Measurements from ENCODE around the gene SLC4A2. TPM values are rescaled to one million over a fixed set of nuclear protein-coding genes. Genes with fewer than 3 reads are reported as not detected.
A peak's percentile ranks its signal among the peaks of the same experiment; 100 is the strongest.

The SLC4A2 gene
- total RNA-seq, 4 donors from 2014 or later: 74.3 to 111 (median 91.4) TPM

DNA sequence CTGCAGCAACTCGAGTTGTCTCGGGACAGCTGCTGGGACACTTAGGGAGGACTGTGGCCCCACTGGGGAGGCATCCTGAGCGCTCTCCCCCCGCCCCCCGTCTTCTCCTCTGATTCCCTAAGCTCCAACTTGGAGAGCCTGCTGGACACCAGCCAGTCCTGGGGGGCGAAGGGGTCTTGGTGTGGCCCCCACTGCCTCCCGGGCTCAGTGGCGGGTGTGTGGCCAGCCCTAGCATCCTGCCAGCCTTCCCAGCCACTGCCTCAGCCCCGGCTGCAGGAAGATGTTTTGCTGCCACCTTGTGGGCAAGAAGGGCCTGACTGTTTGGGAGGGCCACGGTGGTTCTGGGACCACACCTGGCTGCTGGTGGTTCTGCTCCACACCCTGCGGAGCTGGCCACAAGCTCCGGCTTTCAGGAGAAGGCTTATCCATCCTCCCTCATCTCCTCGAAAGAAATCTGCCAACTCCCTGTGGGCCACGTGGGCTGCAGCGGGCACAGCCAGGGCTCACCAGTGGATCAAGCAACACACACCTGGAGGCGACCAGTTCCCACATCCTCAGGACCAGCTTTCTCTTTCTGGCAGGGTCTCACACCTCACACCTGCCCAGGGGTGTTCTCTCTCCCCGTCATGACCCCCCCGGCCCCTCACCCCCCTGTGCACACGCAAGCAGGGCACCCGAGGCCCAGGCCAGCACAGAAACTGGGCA, 51.7 kb downstream of the SLC4A2 start:
- no peak overlapping the region for H3K4me3 ChIP-seq
- peaks cover 0 to 61% (median 12%) of the 10 kb centered on the region in 4 donors for H3K4me1 ChIP-seq
- H3K9me3 ChIP-seq: no peaks in the 10 kb centered on the region
- 33 to 42% methylated on average over 18 to 19 of the region's 20 CpGs for WGBS, 2 donors
- no peaks in the 10 kb centered on the region for H3K27me3 ChIP-seq
- TF ChIP-seq POLR2A (IDR thresholded peaks at IDR 0.05) (no peak), EP300 (IDR thresholded peaks at IDR 0.05) (peak in 1 of 2 donors; percentile 59), CTCF (IDR thresholded peaks at IDR 0.05) (peak; percentile 82 to 95 (median 87))
- peak overlapping the region in 1 of 4 donors; percentile 2 for H3K27ac ChIP-seq
- H3K36me3 ChIP-seq: peaks cover 0 to 7% (median 0%) of the 10 kb centered on the region in 3 donors
- peak; percentile 63 to 82 for DNase-seq (ENCODE audit: low spot score in 2 of 2)

GRCh38 chr7:151113344-151114150, 54.2 kb downstream of the SLC4A2 start:
- Histone ChIP-seq H3K4me3 (no peak overlapping the region), H3K9me3 (no peaks in the 10 kb centered on the region), H3K36me3 (peaks cover 0 to 21% (median 0%) of the 10 kb centered on the region in 3 donors), H3K27ac (no peak overlapping the region), H3K27me3 (no peaks in the 10 kb centered on the region), H3K4me1 (peaks cover 0 to 56% (median 12%) of the 10 kb centered on the region in 4 donors)
- DNase-seq (ENCODE audit: low spot score in 2 of 2): no peak
- 78 to 83% methylated on average over 13 of the region's 13 CpGs for WGBS, 2 donors
- TF ChIP-seq EP300 (IDR thresholded peaks at IDR 0.05) (no peak), POLR2A (IDR thresholded peaks at IDR 0.05) (no peak), CTCF (IDR thresholded peaks at IDR 0.05) (no peak)

DNA sequence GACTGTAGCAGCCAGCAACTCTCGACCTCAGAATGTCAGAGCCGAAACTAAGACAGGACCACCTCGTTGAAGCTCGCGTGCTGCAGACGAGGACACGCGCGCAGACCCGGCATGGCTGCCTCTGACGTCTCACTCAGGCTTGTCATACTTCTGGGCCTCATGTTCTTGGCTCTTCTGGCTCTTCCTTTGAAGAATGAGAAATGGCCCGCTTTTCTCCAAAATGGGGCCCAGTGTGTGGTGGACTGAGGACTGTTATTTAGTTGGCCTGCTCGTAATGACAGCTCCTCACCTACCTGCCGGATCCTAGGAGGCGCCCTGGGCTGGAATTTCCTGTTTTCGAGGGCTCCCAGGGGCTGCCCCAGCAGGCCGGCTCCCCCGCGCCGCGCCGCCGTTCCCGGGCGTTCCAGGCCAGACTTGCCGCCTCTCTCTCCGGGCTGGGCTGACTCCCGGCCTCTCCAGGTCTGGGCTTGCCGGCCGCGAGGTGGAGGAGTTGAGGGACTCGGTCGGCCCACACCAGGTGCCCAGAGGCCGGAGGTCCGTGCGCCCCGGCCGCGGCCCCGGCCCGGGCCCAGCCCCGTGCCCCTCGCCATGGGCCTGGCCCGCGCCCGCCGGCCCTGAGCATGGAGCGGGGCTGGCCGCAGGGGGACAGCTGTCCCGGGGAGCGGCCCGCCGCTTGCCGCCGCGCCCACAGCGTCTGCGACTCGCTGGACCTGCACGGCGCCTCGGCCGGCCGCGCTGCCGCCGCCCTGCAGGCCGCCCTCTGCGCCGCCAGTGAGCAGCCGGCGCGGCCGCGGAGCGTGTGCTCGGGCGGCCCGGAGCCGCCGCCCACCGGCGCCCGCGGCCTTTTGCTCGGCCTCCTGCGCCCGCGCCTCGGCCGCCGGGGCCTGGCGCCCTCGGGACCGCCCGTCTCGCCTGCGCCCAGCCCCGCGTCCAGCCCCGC, 55.0 kb downstream of the SLC4A2 start:
- Histone ChIP-seq H3K4me1 (peaks cover 0 to 50% (median 12%) of the 10 kb centered on the region in 4 donors), H3K27me3 (no peaks in the 10 kb centered on the region)
- no peak for DNase-seq (ENCODE audit: low spot score in 2 of 2)

More for the DNA sequence above, 55.0 kb downstream of the SLC4A2 start:
- no peak for TF ChIP-seq CTCF (IDR thresholded peaks at IDR 0.05)
- TF ChIP-seq POLR2A (IDR thresholded peaks at IDR 0.05): no peak
- TF ChIP-seq EP300 (IDR thresholded peaks at IDR 0.05): no peak
- H3K9me3 ChIP-seq: no peaks in the 10 kb centered on the region
- WGBS, 2 donors: 39 to 74% methylated on average over 29 to 61 of the region's 101 CpGs
- H3K36me3 ChIP-seq: peaks cover 0 to 30% (median 0%) of the 10 kb centered on the region in 3 donors
- H3K27ac ChIP-seq: no peak overlapping the region
- peak overlapping the region in 1 of 4 donors; percentile 36 for H3K4me3 ChIP-seq

Measured in tibial nerve (tissue), 4 donors.